Right lobe of liver (tissue), 6 donors: ENCODE results near the gene EIF2D. TPM values are rescaled to one million over a fixed set of nuclear protein-coding genes. Genes with fewer than 3 reads are reported as not detected.

Experiments
- ATAC-seq, 4 donors: fragments of 200-7000 bp; cut with Tn5 transposase; one replicate each; pipeline ENCODE4 v1.9.1; 2020; ENCODE audit warnings: mild to moderate bottlenecking in 4 of 4, moderate library complexity in 4 of 4
- DNase-seq, 3 donors: peaks; one replicate each; pipeline ENCODE4 v3.0.0-alpha.2; 2020
- H3K27ac ChIP-seq, 3 donors: fragments of 200-600 bp; one replicate each; pipeline ENCODE4 v1.8.0; 2022
- H3K27me3 ChIP-seq, 2 donors: fragments of 200-600 bp; one replicate each; pipeline ENCODE4 v1.8.0; 2022
- H3K36me3 ChIP-seq, 4 donors: fragments of 200-600 bp; sonication (generic) in 1 of 4; one replicate each; pipeline versions ENCODE4 v1.5.1 to v1.8.0; 2017 to 2022; ENCODE audit warnings: control low read depth in 1 of 4
- H3K4me1 ChIP-seq, 4 donors: fragments of 200-600 bp; sonication (generic) in 1 of 4; one replicate each; pipeline versions ENCODE4 v1.5.1 to v1.8.0; 2017 to 2022; ENCODE audit warnings: control low read depth in 1 of 4
- H3K4me3 ChIP-seq, 3 donors: fragments of 200-600 bp; one replicate each; pipeline ENCODE4 v1.8.0; 2022
- H3K9me3 ChIP-seq, 4 donors: fragments of 200-600 bp; sonication (generic) in 1 of 4; one replicate each; pipeline versions ENCODE4 v1.5.1 to v1.8.0; 2017 to 2022; ENCODE audit warnings: control low read depth in 1 of 4
- POLR2A ChIP-seq: fragments of 450-650 bp; IDR thresholded peaks from one replicate; pipeline ENCODE4 v1.6.1; 2017; ENCODE audit warnings: antibody characterized with exemption, mild to moderate bottlenecking
- WGBS: methylation state at CpG from one replicate; pipeline ENCODE4 v1.1.6; 2018; ENCODE audit warnings: low coverage, low lambda C conversion rate; ENCODE audit not compliant: insufficient coverage; ENCODE audit errors: missing lambda C conversion rate; 5-methylcytosine and 5-hydroxymethylcytosine counted together
- intact Hi-C, 2 donors: fragments of 100-400 bp; cut with DNase I; formaldehyde crosslinking; loops; one replicate each; pipeline versions ENCODE4 v1.11.2 to v1.14.1; 2022
- total RNA-seq, 6 experiments: library from RNA; depleted of rRNA in 2 of 6; stranded (reverse); fragments of >200 nt in 2 of 6; fragmentation: NEBNext Ultra II Directional in 3 of 6; extraction: Animal tissue kit (Norgen Biotek cat#: 25700) in 3 of 6; gene quantifications; one replicate each; pipeline versions ENCODE4 v1.1.0 to v1.2.4, GENCODE V29; 2016 to 2023
- TF ChIP-seq, protein P1 (sequence below), 4 donors: fragments of 200-600 bp in 3 of 4; fragments of 450-650 bp in 1 of 4; IDR thresholded peaks; one replicate each; pipeline versions ENCODE4 v1.5.1 to v1.8.0; 2016 to 2022; ENCODE audit warnings: antibody characterized with exemption in 4 of 4, mild to moderate bottlenecking in 2 of 4
- donor health status: DM: no; HTN: yes; CAD: no.
- donor health status: DM: no; HTN: no; CAD: no.
- donor health status: DM: no; HTN: no; CAD: no.
- donor health status: DM: no; HTN: yes; CAD: no.
- donor health status: DM: no; HTN: yes; CAD: no.

Gene EIF2D
- total RNA-seq, 6 experiments from 2014 or later, result 18.4 to 29.3 (median 24.4) TPM

DNA sequence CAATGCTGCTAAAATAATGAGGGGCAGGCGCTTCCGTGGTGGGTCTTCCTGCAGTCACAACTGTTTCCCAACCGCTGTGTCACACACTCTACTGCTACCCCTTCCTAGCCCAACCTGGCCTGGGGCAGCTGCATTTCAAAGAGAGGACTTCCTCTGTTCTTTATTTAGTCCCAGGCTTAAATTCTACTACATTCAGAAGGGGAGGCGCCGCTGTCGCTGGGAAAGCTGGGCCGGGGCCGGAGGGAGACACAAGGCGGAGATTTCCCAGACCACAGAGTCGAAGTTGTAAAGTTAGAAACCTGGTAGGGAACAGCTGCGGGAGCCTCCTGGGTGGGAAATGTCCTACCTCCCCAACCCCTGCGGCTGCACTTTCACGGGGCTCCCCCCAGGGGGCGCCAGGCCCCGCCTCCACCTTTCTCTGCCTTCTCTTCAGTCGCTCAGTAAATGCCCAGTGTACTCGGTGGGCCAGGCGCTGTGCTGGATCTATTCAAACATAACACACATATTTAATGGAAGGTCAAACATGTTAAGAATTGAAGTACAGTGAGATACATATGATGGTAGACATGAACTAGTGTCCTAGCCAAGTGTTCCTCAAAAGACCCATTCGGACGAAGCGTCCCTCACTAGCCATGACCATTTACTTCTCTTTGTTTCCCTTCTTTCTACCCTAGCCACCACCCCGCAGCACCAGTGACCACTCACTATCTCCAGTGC lies 46.2 kb upstream of the EIF2D start:
- peak in 2 of 3 donors; percentile 35 to 66 for DNase-seq
- H3K36me3 ChIP-seq, result no peaks in the 10 kb centered on the region
- no peak overlapping the region for H3K4me3 ChIP-seq
- ATAC-seq, result peak in 2 of 4 donors; percentile 8 to 48
- H3K27ac ChIP-seq, result peak overlapping the region; percentile 33 to 73 (median 68)
- H3K9me3 ChIP-seq, result no peaks in the 10 kb centered on the region
- intact Hi-C loops, result no loop called here
- WGBS, result 48% methylated on average over 19 of the region's 22 CpGs
- H3K4me1 ChIP-seq, result peaks cover 0 to 12% (median 5%) of the 10 kb centered on the region in 4 donors
- no peaks in the 10 kb centered on the region for H3K27me3 ChIP-seq
- TF ChIP-seq POLR2A, result no peak
- TF ChIP-seq, protein P1, sequence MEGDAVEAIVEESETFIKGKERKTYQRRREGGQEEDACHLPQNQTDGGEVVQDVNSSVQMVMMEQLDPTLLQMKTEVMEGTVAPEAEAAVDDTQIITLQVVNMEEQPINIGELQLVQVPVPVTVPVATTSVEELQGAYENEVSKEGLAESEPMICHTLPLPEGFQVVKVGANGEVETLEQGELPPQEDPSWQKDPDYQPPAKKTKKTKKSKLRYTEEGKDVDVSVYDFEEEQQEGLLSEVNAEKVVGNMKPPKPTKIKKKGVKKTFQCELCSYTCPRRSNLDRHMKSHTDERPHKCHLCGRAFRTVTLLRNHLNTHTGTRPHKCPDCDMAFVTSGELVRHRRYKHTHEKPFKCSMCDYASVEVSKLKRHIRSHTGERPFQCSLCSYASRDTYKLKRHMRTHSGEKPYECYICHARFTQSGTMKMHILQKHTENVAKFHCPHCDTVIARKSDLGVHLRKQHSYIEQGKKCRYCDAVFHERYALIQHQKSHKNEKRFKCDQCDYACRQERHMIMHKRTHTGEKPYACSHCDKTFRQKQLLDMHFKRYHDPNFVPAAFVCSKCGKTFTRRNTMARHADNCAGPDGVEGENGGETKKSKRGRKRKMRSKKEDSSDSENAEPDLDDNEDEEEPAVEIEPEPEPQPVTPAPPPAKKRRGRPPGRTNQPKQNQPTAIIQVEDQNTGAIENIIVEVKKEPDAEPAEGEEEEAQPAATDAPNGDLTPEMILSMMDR (IDR thresholded peaks at IDR 0.05), result peak; percentile 41 to 69 (median 46)

DNA sequence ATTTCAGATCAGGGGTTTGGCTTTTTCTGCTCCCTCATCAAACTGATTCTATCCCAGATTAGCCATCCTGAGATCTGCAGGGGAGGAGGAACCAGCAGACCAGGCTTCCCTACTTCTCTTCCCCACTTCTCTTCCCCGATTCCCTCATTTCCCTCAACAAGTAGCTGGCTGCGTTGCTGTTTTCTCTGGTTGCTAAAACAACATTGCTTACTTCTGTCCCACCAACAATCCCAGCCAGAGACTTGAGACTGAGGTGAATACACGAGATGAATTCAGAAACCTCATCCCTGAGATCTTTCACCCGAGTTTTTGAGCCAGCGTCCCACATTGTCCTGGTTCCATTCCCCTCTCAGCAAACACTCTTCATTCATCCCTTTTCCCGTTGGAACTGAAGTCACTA lies 45.5 kb upstream of the EIF2D start:
- Histone ChIP-seq H3K36me3 (no peaks in the 10 kb centered on the region), H3K4me1 (peaks cover 0 to 12% (median 5%) of the 10 kb centered on the region in 4 donors), H3K9me3 (no peaks in the 10 kb centered on the region), H3K4me3 (no peak overlapping the region), H3K27ac (no peak overlapping the region), H3K27me3 (no peaks in the 10 kb centered on the region)
- DNase-seq (no peak), ATAC-seq (no peak)
- 60% methylated on average over 6 of the region's 6 CpGs for WGBS
- TF ChIP-seq, protein P1 (IDR thresholded peaks at IDR 0.05), result no peak
- TF ChIP-seq POLR2A, result no peak
- intact Hi-C loops, result no loop called here

DNA sequence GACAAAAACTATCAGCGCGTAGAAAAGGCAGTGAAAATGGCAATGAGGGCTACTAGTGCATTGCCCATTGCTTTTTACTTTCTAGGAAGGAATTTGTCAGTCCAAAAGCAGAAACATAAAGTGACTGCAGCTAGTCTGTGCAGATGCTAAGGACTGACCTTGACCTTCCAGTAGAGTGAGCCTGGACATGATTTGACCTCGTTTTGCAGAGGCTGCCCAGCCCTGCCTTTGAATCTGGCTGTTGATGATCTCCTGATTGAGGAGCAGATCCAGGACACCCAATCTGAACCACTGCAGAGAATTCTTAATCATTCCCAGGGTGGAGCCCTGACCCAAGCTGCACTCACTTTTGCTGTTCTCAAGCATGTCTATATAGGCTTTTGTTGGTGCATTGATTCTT lies 44.7 kb upstream of the EIF2D start:
- TF ChIP-seq, protein P1 (IDR thresholded peaks at IDR 0.05), result no peak
- no peak for TF ChIP-seq POLR2A
- ATAC-seq, result no peak
- DNase-seq, result no peak

DNA sequence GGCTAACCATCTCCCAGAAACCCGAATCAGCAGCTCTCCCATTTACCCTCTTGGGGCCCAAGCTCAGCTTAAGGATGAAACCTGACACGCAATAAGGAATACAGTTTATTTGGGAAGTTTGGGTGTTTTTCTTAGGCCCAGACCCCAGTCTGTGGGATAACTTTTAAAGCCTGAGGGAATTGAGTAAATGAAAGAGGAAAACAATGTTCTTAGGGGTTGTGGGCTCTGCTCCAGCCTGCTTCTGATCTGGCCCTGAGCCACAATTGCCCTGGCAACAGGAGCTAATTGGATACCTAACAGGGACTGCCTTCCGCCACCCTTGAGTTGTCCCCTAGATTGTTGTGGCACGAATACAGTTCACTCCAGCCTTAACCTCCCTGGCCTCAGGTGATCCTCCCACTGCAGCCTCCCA lies 43.2 kb upstream of the EIF2D start:
- H3K27ac ChIP-seq, result no peak overlapping the region
- H3K27me3 ChIP-seq, result no peaks in the 10 kb centered on the region
- no peaks in the 10 kb centered on the region for H3K36me3 ChIP-seq
- 56% methylated on average over 2 of the region's 4 CpGs for WGBS
- TF ChIP-seq, protein P1 (IDR thresholded peaks at IDR 0.05), result no peak
- TF ChIP-seq POLR2A, result no peak
- ATAC-seq, result no peak
- intact Hi-C loops, result no loop called here
- no peak for DNase-seq
- H3K9me3 ChIP-seq, result no peaks in the 10 kb centered on the region
- H3K4me1 ChIP-seq, result peaks cover 0 to 12% (median 5%) of the 10 kb centered on the region in 4 donors
- no peak overlapping the region for H3K4me3 ChIP-seq

More for the DNA sequence above, 44.7 kb upstream of the EIF2D start:
- Histone ChIP-seq H3K27ac (no peak overlapping the region), H3K9me3 (no peaks in the 10 kb centered on the region), H3K4me1 (peaks cover 0 to 12% (median 5%) of the 10 kb centered on the region in 4 donors), H3K27me3 (no peaks in the 10 kb centered on the region), H3K36me3 (no peaks in the 10 kb centered on the region), H3K4me3 (no peak overlapping the region)
- intact Hi-C loops, result no loop called here
- 50% methylated on average over 1 of the region's 3 CpGs for WGBS
